Stimulated activated CD4-positive, alpha-beta T cell treated with anti-CD3 and anti-CD28 coated beads, Interleukin-2, amount 100 ng/mL, for 48 hours (primary cell): Measurements from ENCODE around the gene ZNF76.

Experiments
- DNase-seq, 2 donors: peaks; one replicate each; pipeline ENCODE4 v3.0.0-alpha.2; 2020

Gene ZNF76

GRCh38 chr6:35259194-35259947, at the start of gene ZNF76:
Gene ZNF76, plus strand, starts transcription at chr6:35259735. Its CDS starts 21,417 bp downstream, at chr6:35281152.
- peak; percentile 90 to 91 for DNase-seq

DNA sequence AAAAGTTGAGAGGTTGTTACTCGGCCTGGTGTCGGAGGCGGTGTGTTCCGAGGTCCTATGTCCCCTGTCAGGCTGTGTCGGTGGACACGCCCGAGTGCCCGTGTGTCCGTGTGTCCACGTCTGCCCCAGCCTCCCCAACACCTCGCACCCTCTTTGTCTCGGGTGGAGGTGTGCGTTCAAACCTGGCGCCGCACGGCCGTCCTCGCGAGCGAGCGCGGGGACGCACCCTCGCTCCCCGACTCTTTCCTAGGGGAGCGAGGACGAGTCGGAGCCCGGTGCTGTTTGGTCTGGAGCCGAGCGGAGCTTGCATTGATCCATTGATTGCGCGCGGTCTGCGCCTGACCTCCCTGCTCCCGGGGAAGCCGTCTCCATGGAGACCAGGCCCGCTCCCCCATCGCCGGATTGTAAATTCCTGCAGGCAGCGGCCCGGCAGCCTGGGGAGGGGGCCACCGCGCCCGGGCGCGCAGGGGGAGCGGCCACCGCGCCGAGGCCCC, 46.2 kb upstream of the ZNF76 start:
- no peak for DNase-seq

- peak; percentile 2 to 13 for DNase-seq
Observed at GRCh38 chr6:35213824-35214756, 45.4 kb upstream of the ZNF76 start, which contains the start of gene SCUBE3. Gene SCUBE3, plus strand, starts transcription at chr6:35213956. Its CDS starts 463 bp downstream, at chr6:35214419.

- no peak for DNase-seq
Observed at GRCh38 chr6:35214869-35215664, 44.5 kb upstream of the ZNF76 start.

- no peak for DNase-seq
Observed at GRCh38 chr6:35215665-35216411, 43.7 kb upstream of the ZNF76 start.

- no peak for DNase-seq
Observed at GRCh38 chr6:35216412-35216732, 43.2 kb upstream of the ZNF76 start.

DNA sequence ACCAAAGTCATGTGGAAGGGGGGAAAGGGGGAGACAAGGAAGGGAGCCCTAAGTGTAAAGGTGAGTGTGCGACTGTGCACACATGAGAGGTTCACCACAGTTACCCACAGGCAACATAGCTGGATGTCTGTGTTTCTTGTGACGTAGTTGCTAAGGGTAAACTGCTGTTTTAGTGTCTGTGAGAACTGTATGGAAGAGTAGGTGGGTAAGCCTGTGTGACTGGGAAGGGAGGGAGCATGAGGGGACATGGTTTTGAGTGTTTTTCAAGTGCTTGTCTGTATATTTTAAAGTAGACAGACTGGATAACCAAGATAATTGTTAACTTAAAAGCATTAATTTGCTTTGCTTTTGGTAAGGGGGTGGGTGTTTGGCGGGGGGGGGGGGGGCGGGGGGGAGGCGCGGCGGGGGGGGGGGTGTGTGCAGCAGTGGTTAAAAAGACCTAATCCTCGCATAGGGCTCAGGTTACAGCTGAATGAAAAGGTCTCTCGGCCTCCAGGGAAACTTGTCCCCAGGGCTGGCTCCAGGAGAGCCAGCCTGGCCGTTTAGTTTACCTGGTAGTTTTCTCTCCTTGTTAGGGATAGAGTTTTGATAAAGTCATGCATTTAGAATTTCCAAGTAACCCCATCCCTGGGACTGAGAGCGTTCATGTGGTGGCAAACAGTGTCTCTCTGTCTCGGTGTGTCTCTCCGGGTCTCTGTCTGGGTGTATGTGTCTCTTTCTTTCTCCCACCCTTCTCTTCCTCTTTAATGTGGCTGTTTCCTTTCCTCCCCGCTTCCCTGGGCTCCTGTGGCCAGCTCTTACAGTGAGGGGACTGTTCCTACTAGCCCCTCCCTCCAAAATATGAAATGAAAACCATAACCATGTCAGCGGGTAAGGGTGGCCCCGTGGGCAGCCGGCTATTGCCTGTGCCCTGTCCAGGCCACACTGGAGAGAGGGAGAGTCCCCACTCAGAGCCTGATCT, 42.4 kb upstream of the ZNF76 start:
- no peak for DNase-seq

DNA sequence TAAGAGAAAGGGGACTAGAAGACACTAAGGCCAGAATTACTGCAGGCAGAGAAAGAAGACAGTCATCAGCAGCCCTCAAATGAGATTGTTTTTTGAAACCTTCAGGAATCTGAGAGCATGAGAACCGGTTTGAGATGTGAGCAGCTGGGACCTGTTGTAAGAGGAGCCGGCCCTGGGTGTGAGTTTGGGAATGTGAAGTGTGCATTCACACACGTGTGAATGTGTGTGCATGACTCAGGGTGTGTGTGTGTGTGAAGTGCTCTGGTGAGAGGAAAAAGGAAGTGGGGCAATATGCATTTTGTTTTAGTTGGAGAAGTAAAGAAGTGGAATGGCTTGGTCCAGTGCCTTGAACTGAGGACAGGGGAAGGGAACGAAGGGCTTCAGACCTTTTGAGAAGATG, 41.5 kb upstream of the ZNF76 start:
- DNase-seq, result no peak

DNA sequence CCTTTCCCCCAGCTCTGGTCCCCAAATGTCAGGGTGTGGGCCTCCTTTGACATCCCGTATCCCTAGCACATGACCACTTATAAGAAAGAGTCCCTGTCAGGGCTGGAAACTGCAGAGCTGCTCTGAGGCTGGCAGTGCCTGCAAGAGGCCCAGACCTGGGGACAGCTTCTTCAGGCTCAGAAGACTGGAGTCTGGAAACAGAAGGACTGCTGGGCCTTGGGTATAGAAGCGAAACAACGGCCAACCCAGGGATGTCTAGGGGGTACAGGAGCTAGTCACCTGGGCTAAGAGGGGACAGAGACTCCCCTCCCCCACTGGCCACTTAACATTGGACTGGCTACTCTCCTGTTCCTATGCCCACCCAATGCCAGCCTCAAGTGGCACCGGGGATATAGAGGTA, 41.1 kb upstream of the ZNF76 start:
- no peak for DNase-seq

- no peak for DNase-seq
Observed at GRCh38 chr6:35219683-35220326, 39.7 kb upstream of the ZNF76 start.

DNA sequence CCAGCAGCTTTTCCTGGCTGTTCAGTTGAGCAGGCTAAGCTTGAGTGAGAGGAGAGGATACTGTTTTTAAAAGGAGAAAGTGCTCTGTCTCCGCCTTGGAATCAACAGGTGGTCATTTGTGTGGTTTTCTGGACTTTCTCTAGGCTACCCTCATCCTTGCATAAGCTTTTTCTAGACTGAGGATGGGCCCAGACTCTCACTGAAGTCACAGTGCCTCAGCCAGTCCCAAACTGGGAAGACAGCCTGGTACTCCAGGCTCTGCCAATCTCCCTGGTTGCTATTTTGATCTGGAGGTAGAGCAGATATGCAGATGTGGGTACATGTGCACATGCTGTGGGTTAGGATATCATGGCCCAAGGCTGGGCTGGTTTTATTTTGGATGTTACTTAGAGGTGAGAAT, 38.8 kb upstream of the ZNF76 start:
- no peak for DNase-seq

- no peak for DNase-seq
Observed at GRCh38 chr6:35223396-35223795, 36.1 kb upstream of the ZNF76 start.

- no peak for DNase-seq
Observed at GRCh38 chr6:35224720-35225119, 34.8 kb upstream of the ZNF76 start.

DNA sequence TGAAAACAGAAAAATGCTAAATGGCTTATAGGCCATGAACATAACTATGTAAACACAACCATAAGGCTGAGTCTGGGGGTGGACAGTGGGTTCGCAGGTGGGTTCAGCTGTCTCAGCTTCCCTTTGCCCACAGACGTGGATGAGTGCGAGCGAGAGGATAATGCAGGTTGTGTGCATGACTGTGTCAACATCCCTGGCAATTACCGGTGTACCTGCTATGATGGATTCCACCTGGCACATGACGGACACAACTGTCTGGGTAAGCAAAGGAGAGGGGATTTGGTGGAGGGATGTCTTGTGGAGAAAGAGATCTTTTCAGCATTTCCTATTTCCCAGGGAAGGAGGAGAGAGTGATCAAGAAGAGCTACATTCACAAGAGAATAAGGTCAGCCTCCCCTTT, 31.1 kb upstream of the ZNF76 start:
- DNase-seq, result no peak

GRCh38 chr6:35229304-35229703, 30.2 kb upstream of the ZNF76 start:
- DNase-seq, result no peak

DNA sequence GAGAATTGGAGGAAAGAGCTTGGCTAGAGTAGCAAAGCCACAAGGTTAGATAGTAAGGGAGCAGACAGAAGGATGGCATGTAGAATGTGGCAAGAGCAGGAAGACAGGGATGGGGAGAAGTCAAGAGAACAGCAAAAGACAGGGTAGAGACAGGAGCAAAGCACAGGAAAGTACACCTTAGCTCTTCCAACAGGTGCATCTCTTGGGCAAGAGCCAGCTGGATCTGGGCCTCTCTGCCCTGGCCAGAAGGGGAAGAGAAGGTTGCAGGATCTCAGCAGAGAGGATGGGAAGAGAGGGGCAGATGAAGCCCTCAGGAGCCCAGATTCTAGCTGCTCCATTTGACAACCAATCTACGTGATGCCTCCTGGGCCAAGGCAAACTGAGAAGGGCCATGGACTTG, 29.0 kb upstream of the ZNF76 start:
- DNase-seq, result no peak

DNA sequence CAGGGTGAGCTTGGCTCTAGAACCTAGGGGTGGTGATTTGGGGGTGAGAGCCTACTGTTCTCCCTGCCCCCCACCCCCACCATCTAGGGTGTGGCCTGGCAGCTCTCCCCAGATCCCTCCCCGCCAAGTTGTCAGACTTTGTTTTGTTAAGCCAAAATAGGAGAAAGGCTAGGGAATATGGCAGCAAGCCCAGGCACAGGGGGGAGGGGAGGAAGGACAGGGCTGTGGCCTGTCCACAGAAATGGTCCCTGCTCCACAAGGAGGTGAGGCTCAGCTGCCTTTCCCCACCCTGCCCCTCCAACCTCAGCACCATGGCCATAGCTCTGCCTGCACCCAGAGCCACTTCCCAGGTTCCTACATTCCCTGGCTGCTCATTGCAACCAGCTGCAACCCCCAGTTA, 28.6 kb upstream of the ZNF76 start:
- no peak for DNase-seq

GRCh38 chr6:35231563-35231962, 28.0 kb upstream of the ZNF76 start:
- no peak for DNase-seq

- DNase-seq, result no peak
Observed at GRCh38 chr6:35234901-35235300, 24.6 kb upstream of the ZNF76 start.

DNA sequence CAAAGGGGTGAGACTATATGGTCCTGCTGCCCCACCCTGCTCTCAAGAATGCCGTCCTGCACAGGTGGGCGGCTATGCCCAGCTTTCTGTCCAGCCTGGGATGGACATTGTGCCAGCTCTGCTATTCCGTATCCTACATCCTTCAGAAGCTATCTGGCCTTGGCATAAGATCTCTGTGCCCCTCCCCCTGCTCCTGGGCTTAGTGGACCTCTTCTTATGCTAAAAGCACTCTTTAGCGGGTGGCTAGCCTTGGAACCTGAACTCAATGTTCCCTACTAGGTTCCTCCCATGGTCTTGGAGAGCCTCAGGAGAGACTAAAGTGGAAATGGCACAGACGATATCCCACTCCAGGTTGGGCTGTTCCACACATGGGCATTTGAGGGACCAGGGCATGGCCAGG, 23.3 kb upstream of the ZNF76 start:
- no peak for DNase-seq

- no peak for DNase-seq
Observed at GRCh38 chr6:35237476-35237875, 22.1 kb upstream of the ZNF76 start.
